ENCODE measurements around the gene ZBTB20.

ZBTB20 gene

DNA sequence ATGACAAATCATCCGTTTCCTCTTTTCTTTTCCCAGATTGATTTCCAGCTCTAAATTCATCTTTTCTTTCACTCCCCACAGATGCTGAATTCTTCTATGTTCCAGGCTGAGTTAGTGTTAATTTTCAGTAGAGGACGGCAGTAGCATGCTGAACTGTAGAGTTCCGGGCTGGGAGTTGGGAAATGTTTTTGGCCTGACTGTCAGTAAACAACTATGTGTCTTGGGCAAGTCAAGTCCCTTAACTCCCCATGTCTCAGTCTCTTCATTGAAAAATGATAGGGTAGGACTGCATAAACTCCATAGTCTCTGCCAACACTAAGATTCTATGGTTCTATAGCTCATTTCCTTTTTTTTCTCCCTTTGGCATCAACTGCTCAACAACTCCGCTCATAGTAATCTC lies 519.3 kb downstream of the ZBTB20 start:
- no peak overlapping the region for H3K4me3 ChIP-seq (ENCODE audit: low read depth in 1 of 2, low read length in 2 of 2)
- peaks cover 8% of the 10 kb centered on the region; the same call in 1 of the 2 replicates for H3K4me1 ChIP-seq (ENCODE audit: insufficient read depth, low read length)
- no peaks in the 10 kb centered on the region for H3K36me3 ChIP-seq (ENCODE audit: insufficient read depth, low read length)
- no peak overlapping the region for H3K9ac ChIP-seq (ENCODE audit: low read depth, low read length)
- H3K9me3 ChIP-seq (ENCODE audit: insufficient read depth, low read length, severe bottlenecking) = no peaks in the 10 kb centered on the region
- no peaks in the 10 kb centered on the region for H3K79me2 ChIP-seq (ENCODE audit: insufficient read depth, low read length)
- no peak overlapping the region for H2AFZ ChIP-seq (ENCODE audit: low read depth, low read length)
- ATAC-seq (ENCODE audit: insufficient read depth, low read depth) (no peak), DNase-seq (no peak)
- H3K27ac ChIP-seq (ENCODE audit: low read length) = no peak overlapping the region
- no peaks in the 10 kb centered on the region for H4K20me1 ChIP-seq (ENCODE audit: insufficient read depth, low read length)
- no peaks in the 10 kb centered on the region for H3K27me3 ChIP-seq (ENCODE audit: insufficient read depth, low read length, poor library complexity)
- no peak overlapping the region for H3K4me2 ChIP-seq (ENCODE audit: insufficient read depth, low read length)
- TF ChIP-seq EZH2 (IDR thresholded peaks at IDR 0.05; ENCODE audit: borderline replicate concordance, low read depth, low read length, severe bottlenecking) = no peak
- TF ChIP-seq, protein P1, sequence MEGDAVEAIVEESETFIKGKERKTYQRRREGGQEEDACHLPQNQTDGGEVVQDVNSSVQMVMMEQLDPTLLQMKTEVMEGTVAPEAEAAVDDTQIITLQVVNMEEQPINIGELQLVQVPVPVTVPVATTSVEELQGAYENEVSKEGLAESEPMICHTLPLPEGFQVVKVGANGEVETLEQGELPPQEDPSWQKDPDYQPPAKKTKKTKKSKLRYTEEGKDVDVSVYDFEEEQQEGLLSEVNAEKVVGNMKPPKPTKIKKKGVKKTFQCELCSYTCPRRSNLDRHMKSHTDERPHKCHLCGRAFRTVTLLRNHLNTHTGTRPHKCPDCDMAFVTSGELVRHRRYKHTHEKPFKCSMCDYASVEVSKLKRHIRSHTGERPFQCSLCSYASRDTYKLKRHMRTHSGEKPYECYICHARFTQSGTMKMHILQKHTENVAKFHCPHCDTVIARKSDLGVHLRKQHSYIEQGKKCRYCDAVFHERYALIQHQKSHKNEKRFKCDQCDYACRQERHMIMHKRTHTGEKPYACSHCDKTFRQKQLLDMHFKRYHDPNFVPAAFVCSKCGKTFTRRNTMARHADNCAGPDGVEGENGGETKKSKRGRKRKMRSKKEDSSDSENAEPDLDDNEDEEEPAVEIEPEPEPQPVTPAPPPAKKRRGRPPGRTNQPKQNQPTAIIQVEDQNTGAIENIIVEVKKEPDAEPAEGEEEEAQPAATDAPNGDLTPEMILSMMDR (IDR thresholded peaks at IDR 0.05; ENCODE audit: borderline replicate concordance, extremely low read depth, low read length, poor library complexity, severe bottlenecking) = no peak

DNA sequence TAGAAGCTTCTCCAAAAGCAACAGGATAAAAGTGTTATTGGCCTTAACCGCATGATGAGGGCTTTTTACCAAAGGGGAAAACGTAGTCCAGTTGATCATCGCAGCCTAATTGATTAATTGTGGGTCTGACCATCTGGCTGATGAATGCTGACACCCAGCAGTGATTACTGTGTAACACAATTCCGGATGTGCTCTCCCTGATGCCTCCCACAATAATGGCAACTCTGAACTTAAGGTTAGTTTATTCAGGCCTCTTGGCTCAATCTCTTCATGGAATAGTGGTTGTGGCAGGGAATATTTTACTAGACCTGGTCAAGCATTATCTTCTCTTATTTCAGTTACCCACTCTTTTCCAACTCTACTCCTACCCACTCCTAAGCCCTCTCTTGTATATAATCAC lies 520.3 kb downstream of the ZBTB20 start:
- Histone ChIP-seq H2AFZ (ENCODE audit: low read depth, low read length) (no peak overlapping the region), H3K4me3 (ENCODE audit: low read depth in 1 of 2, low read length in 2 of 2) (no peak overlapping the region), H3K27me3 (ENCODE audit: insufficient read depth, low read length, poor library complexity) (no peaks in the 10 kb centered on the region), H3K27ac (ENCODE audit: low read length) (no peak overlapping the region), H3K36me3 (ENCODE audit: insufficient read depth, low read length) (no peaks in the 10 kb centered on the region), H3K4me1 (ENCODE audit: insufficient read depth, low read length) (peaks cover 8% of the 10 kb centered on the region; the same call in 1 of the 2 replicates), H3K9ac (ENCODE audit: low read depth, low read length) (no peak overlapping the region), H4K20me1 (ENCODE audit: insufficient read depth, low read length) (no peaks in the 10 kb centered on the region), H3K79me2 (ENCODE audit: insufficient read depth, low read length) (no peaks in the 10 kb centered on the region), H3K9me3 (ENCODE audit: insufficient read depth, low read length, severe bottlenecking) (no peaks in the 10 kb centered on the region), H3K4me2 (ENCODE audit: insufficient read depth, low read length) (no peak overlapping the region)
- TF ChIP-seq EZH2 (IDR thresholded peaks at IDR 0.05; ENCODE audit: borderline replicate concordance, low read depth, low read length, severe bottlenecking) = no peak
- TF ChIP-seq, protein P1 (IDR thresholded peaks at IDR 0.05; ENCODE audit: borderline replicate concordance, extremely low read depth, low read length, poor library complexity, severe bottlenecking) = no peak
- no peak for DNase-seq
- ATAC-seq (ENCODE audit: insufficient read depth, low read depth) = no peak

DNA sequence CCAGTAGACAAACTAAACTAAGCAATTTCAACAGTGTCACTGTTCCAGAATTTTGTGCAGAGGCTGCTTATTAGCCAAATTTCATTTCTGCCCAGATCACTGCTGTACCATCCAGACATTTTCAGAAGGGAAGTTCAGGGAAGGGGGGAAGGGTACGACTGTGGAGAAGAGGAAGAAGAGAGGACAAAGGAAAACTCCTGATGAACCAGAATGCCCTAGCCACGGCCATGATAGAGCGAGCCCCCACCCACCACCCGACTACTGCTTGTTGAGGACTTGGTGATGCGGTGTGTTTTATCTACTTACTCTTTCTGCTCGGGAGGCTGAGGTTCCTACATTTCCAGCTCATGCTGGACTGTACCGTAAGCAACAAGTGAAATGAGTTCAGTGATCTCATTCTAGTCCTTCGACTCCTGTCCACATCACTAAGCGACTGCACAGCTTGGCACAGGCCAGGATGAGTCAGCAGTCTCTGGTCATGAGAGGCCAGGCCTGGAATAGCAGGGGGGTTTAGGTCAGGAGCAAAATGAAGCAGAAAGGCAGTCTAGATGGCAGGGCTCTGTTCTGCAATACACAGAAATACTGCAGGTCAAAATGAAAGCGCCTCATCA lies 522.4 kb downstream of the ZBTB20 start:
- Histone ChIP-seq H3K27ac (ENCODE audit: low read length) (no peak overlapping the region), H3K4me3 (ENCODE audit: low read depth in 1 of 2, low read length in 2 of 2) (no peak overlapping the region), H3K4me1 (ENCODE audit: insufficient read depth, low read length) (peaks cover 8% of the 10 kb centered on the region; the same call in 1 of the 2 replicates), H3K9me3 (ENCODE audit: insufficient read depth, low read length, severe bottlenecking) (no peaks in the 10 kb centered on the region), H3K36me3 (ENCODE audit: insufficient read depth, low read length) (no peaks in the 10 kb centered on the region), H3K79me2 (ENCODE audit: insufficient read depth, low read length) (no peaks in the 10 kb centered on the region), H3K9ac (ENCODE audit: low read depth, low read length) (no peak overlapping the region), H4K20me1 (ENCODE audit: insufficient read depth, low read length) (no peaks in the 10 kb centered on the region), H3K27me3 (ENCODE audit: insufficient read depth, low read length, poor library complexity) (no peaks in the 10 kb centered on the region), H2AFZ (ENCODE audit: low read depth, low read length) (no peak overlapping the region), H3K4me2 (ENCODE audit: insufficient read depth, low read length) (no peak overlapping the region)
- TF ChIP-seq EZH2 (IDR thresholded peaks at IDR 0.05; ENCODE audit: borderline replicate concordance, low read depth, low read length, severe bottlenecking) = no peak
- TF ChIP-seq, protein P1 (IDR thresholded peaks at IDR 0.05; ENCODE audit: borderline replicate concordance, extremely low read depth, low read length, poor library complexity, severe bottlenecking) = no peak
- DNase-seq = no peak
- no peak for ATAC-seq (ENCODE audit: insufficient read depth, low read depth)

All from DND-41 (cell line).